DND-41 (cell line): ENCODE measurements around the gene ZIM2.

Experiments used
- ATAC-seq: fragments of 200-7000 bp; cut with Tn5 transposase; 3 replicates; pipeline ENCODE4 v1.9.1; 2021; ENCODE audit warnings: low read depth; ENCODE audit not compliant: insufficient read depth
- DNase-seq: peaks from one replicate; pipeline ENCODE4 v3.0.0-alpha.2; 2020
- H2AFZ ChIP-seq: 2 replicates; pipeline ENCODE4 v1.6.0; 2012; ENCODE audit warnings: low read depth, low read length
- H3K27ac ChIP-seq: 2 replicates; pipeline ENCODE4 v1.5.1; 2012; ENCODE audit warnings: low read length, inconsistent platforms
- H3K27me3 ChIP-seq: fragments of 200-600 bp; sonication (generic); 2 replicates; pipeline ENCODE4 v1.6.0; 2012; ENCODE audit warnings: low read length, mild to moderate bottlenecking, inconsistent platforms; ENCODE audit not compliant: insufficient read depth, poor library complexity
- H3K36me3 ChIP-seq: 2 replicates; pipeline ENCODE4 v1.5.1; 2012; ENCODE audit warnings: low read length, inconsistent platforms; ENCODE audit not compliant: insufficient read depth
- H3K4me1 ChIP-seq: 2 replicates; pipeline ENCODE4 v1.5.1; 2012; ENCODE audit warnings: mild to moderate bottlenecking, low read length; ENCODE audit not compliant: insufficient read depth
- H3K4me2 ChIP-seq: 2 replicates; pipeline ENCODE4 v1.6.0; 2012; ENCODE audit warnings: mild to moderate bottlenecking, moderate library complexity, low read length, inconsistent platforms; ENCODE audit not compliant: insufficient read depth
- H3K4me3 ChIP-seq, 2 experiments: fragments of 200-600 bp in 1 of 2; shearing (Covaris generic) in 1 of 2; 2 replicates each; pipeline ENCODE4 v1.5.1; 2012 to 2016; ENCODE audit warnings: inconsistent platforms in 2 of 2, low read length in 2 of 2, mild to moderate bottlenecking in 2 of 2, low read depth in 1 of 2, moderate library complexity in 1 of 2
- H3K79me2 ChIP-seq: 2 replicates; pipeline ENCODE4 v1.6.0; 2012; ENCODE audit warnings: low read length, inconsistent platforms; ENCODE audit not compliant: insufficient read depth
- H3K9ac ChIP-seq: 2 replicates; pipeline ENCODE4 v1.6.0; 2012; ENCODE audit warnings: low read depth, mild to moderate bottlenecking, inconsistent platforms, low read length, moderate library complexity
- H3K9me3 ChIP-seq: 2 replicates; pipeline ENCODE4 v1.5.1; 2012; ENCODE audit warnings: low read length, moderate library complexity, mild to moderate bottlenecking, inconsistent platforms; ENCODE audit not compliant: insufficient read depth, severe bottlenecking
- H4K20me1 ChIP-seq: 2 replicates; pipeline ENCODE4 v1.6.0; 2012; ENCODE audit warnings: low read length; ENCODE audit not compliant: insufficient read depth
- EZH2 ChIP-seq: IDR thresholded peaks from 3 replicates; pipeline ENCODE4 v1.6.1; 2012; ENCODE audit warnings: borderline replicate concordance, low read depth, mild to moderate bottlenecking, moderate library complexity, low read length, inconsistent platforms; ENCODE audit not compliant: severe bottlenecking
- TF ChIP-seq, protein P1 (sequence below): IDR thresholded peaks from 2 replicates; pipeline ENCODE4 v1.5.1; 2012; ENCODE audit warnings: borderline replicate concordance, low read length, moderate library complexity, mild to moderate bottlenecking; ENCODE audit not compliant: poor library complexity, severe bottlenecking; ENCODE audit errors: extremely low read depth

The ZIM2 gene

DNA sequence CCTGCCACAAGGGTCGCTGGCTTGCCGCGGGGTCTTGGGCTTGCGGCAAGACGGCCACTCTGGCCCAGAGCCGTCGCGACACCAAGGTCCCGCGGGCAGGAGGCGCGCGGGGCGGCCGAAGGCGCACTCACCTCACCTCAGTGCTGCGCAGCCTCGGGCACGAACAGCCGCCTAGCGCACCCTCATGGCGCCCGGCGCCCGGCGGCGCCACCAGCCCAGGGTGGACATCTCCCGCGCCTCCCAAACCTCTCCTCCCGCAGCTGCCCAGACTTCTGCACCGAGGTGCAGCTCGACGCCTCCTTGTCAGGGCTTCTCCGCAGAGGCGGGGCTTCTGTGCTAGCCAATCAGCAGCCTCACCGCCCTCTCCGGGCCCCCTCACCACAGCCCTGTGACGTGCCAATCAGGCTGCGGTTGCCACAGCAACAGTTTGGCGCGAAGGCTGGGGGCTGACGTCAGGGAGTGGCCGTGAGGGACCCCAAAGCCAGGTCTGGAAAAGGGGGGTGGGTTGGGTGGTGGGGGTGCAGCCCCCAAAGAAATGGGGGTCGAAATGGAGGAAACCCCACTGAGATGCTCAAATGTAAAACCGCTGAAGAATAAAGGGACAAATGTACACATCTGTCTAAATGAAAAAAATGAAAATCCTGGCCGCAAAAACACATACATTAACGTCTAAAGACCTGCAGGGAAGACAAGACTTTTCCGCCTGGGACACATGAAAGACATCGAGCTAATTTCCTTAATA is at the start of gene ZIM2, which contains the start of gene PEG3:
ZIM2 (minus strand) TSS at position 276 of the 742 bp plus-strand sequence. CDS start 16,449 bp downstream, outside the sequence.
PEG3 (minus strand) TSS at position 276 of the 742 bp plus-strand sequence. CDS start 16,071 bp downstream, outside the sequence.
- no peaks in the 10 kb centered on the region for H4K20me1 ChIP-seq
- TF ChIP-seq EZH2 = no peak
- TF ChIP-seq, protein P1, sequence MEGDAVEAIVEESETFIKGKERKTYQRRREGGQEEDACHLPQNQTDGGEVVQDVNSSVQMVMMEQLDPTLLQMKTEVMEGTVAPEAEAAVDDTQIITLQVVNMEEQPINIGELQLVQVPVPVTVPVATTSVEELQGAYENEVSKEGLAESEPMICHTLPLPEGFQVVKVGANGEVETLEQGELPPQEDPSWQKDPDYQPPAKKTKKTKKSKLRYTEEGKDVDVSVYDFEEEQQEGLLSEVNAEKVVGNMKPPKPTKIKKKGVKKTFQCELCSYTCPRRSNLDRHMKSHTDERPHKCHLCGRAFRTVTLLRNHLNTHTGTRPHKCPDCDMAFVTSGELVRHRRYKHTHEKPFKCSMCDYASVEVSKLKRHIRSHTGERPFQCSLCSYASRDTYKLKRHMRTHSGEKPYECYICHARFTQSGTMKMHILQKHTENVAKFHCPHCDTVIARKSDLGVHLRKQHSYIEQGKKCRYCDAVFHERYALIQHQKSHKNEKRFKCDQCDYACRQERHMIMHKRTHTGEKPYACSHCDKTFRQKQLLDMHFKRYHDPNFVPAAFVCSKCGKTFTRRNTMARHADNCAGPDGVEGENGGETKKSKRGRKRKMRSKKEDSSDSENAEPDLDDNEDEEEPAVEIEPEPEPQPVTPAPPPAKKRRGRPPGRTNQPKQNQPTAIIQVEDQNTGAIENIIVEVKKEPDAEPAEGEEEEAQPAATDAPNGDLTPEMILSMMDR = no peak
- H3K4me2 ChIP-seq = no peak within 1 kb of the TSS
- no peaks in the 10 kb centered on the region for H3K4me1 ChIP-seq
- no peaks in the 10 kb centered on the region for H3K36me3 ChIP-seq
- no peak within 1 kb of the TSS for H2AFZ ChIP-seq
- peaks cover 22% of the 10 kb centered on the region for H3K9me3 ChIP-seq
- no peaks in the 10 kb centered on the region for H3K27me3 ChIP-seq
- no peaks in the 10 kb centered on the region for H3K79me2 ChIP-seq
- ATAC-seq = no peak
- H3K27ac ChIP-seq = no peak within 1 kb of the TSS
- no peak within 1 kb of the TSS for H3K4me3 ChIP-seq
- no peak for DNase-seq
- H3K9ac ChIP-seq = no peak within 1 kb of the TSS

DNA sequence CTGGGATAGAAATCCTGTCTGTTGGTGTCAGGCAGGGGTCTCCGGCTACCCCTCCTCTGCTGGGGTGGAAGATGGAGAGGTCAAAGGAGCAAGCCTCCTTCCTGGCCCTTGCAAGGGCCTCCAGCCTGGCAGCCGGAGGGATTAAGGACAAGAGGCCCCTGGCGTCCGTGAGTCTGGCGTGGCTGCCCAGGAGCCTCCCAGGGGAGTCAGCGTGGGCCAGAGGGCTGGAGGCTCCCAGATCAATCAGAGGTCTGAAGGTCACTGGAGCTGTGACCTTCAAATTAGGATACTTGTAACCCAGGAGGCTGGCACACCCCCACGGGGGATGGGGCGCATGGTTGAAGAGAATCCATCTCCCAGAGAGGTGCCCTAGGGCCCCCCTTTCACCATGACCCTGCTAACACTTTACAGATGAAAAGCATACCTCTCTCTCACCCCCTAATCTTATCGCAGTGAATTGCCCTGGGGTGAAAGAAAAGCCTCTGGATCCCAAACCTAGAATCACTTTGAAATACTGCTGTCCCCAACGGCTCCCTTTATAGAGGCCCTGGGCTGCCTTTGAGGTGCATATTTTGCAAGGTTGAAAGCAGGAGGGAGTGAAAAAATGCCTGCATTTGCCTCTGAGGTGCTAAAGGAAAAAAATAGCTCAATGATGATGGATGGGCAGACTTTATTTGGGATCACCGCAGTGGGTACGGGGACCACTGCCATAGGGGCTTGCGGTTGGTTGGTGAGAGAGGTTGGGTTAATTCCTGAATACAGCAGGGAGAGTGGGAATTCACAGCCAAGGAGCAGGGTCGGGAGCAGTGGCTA is 44.9 kb upstream of the ZIM2 start:
- DNase-seq (no peak), ATAC-seq (no peak)
- Histone ChIP-seq H4K20me1 (no peaks in the 10 kb centered on the region), H3K27ac (no peak overlapping the region), H3K36me3 (no peaks in the 10 kb centered on the region), H3K27me3 (no peaks in the 10 kb centered on the region), H3K9me3 (no peaks in the 10 kb centered on the region), H3K9ac (no peak overlapping the region), H3K4me2 (no peak overlapping the region), H2AFZ (no peak overlapping the region), H3K4me3 (no peak overlapping the region), H3K79me2 (no peaks in the 10 kb centered on the region), H3K4me1 (no peaks in the 10 kb centered on the region)
- TF ChIP-seq, protein P1 = no peak
- TF ChIP-seq EZH2 = no peak

DNA sequence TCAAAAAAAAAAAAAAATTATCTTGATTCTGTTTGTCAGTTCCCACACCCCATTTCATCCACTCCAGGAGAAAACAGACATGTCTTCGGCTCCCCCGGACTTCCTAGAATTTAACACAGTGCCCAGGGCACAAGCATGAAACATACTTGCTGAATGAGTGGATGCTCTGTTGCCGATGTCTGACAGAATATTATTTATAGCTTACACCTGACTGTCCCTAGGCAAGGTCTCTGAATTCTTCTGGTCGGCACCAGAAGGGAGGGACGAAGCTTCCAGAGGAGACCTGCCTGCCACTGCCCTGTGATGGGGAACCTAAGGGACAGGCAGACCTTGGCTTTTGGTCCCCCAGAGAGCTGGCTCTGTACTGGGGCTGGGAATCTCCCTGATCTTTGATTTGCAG is 43.9 kb upstream of the ZIM2 start:
- TF ChIP-seq EZH2 = no peak
- TF ChIP-seq, protein P1 = no peak
- H3K36me3 ChIP-seq = no peaks in the 10 kb centered on the region

More for the DNA sequence above, 43.9 kb upstream of the ZIM2 start:
- Histone ChIP-seq H3K79me2 (no peaks in the 10 kb centered on the region), H2AFZ (no peak overlapping the region), H3K4me1 (no peaks in the 10 kb centered on the region), H3K4me2 (no peak overlapping the region), H3K27ac (no peak overlapping the region), H3K27me3 (no peaks in the 10 kb centered on the region), H3K4me3 (no peak overlapping the region), H3K9me3 (no peaks in the 10 kb centered on the region), H3K9ac (no peak overlapping the region), H4K20me1 (no peaks in the 10 kb centered on the region)
- no peak for DNase-seq
- no peak for ATAC-seq
